ENCODE results near the gene SLFN5. TPM values are rescaled to one million over a fixed set of nuclear protein-coding genes. Genes with fewer than 3 reads are reported as not detected.

The SLFN5 gene
- total and polyA plus RNA-seq, 2 of the 4 experiments (the other 2 are of a cell fraction): 13.0 to 48.9 TPM

DNA sequence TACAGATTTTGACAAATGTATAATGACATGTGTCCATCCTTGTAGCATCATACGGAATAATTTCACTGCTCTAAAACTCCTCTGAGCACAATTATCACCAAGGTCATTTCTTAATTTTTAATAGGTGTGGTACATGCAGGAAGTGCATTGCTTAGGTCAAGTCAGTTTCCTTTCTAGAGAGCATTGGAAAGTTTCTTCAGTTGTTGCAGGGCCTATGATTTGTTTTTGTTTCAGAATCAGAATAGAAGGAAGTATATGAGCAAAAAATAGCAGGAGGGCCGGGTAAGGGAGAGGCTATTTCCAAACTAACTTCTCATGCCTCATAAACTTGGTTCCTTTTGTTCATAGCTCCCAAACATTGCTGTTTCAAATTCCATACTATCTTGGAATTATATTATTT, 24.0 kb upstream of the SLFN5 start:
- ATAC-seq (ENCODE audit: low read depth) (no peak), DNase-seq (no peak)
- Histone ChIP-seq H3K14ac (replicated peaks; ENCODE audit: low read depth, low read length) (no peak overlapping the region), H3K9me3 (ENCODE audit: control insufficient read depth, insufficient read depth, low read length) (peaks cover 3% of the 10 kb centered on the region; the same call in 1 of the 2 replicates), H2BK15ac (ENCODE audit: low read depth, low read length) (no peak overlapping the region), H3K4me3 (ENCODE audit: insufficient read depth, low read depth, low read length) (no peak overlapping the region), H3K9me1 (ENCODE audit: insufficient read depth, low read length) (no peaks in the 10 kb centered on the region), H2AK5ac (ENCODE audit: low read depth, low read length) (no peak overlapping the region), H3K9ac (ENCODE audit: low read depth, low read length) (no peak overlapping the region), H2BK20ac (ENCODE audit: low read depth, low read length) (no peak overlapping the region), H4K5ac (ENCODE audit: low read depth, low read length) (no peak overlapping the region), H3K36me3 (ENCODE audit: control insufficient read depth, insufficient read depth, low read length) (no peaks in the 10 kb centered on the region), H2AK9ac (replicated peaks; ENCODE audit: low read depth, low read length, poor library complexity) (no peak overlapping the region), H2BK5ac (ENCODE audit: low read depth, low read length, poor library complexity, severe bottlenecking) (no peak overlapping the region), H3K18ac (ENCODE audit: low read depth, low read length) (no peak overlapping the region), H3K23ac (ENCODE audit: low read depth, low read length) (no peak overlapping the region), H3K79me1 (ENCODE audit: low read depth in 1 of 2, low read length in 2 of 2) (no peaks in the 10 kb centered on the region), H2AFZ (replicated peaks; ENCODE audit: low read length, poor library complexity) (no peak overlapping the region), H4K20me1 (ENCODE audit: insufficient read depth, low read length) (no peaks in the 10 kb centered on the region), H4K91ac (ENCODE audit: insufficient read depth, low read depth, low read length) (no peak overlapping the region), H3K4me1 (ENCODE audit: control insufficient read depth, insufficient read depth, low read length) (no peaks in the 10 kb centered on the region), H3K27me3 (ENCODE audit: control insufficient read depth, insufficient read depth, low read length) (peaks cover 7% of the 10 kb centered on the region), H2BK120ac (ENCODE audit: low read depth, low read length) (no peak overlapping the region), H3K4me2 (ENCODE audit: low read depth, low read length) (no peak overlapping the region), H4K8ac (ENCODE audit: low read depth in 2 of 2, low read length in 2 of 2) (no peak overlapping the region), H3K27ac (ENCODE audit: insufficient read depth, low read length) (no peak overlapping the region), H3K4ac (ENCODE audit: low read depth, low read length) (no peak overlapping the region), H3K56ac (ENCODE audit: extremely low read depth, insufficient read depth, low read length) (no peak overlapping the region)
- TF ChIP-seq MXI1 (IDR thresholded peaks at IDR 0.05; ENCODE audit: borderline replicate concordance, low read depth, low read length): no peak
- no peak for TF ChIP-seq CEBPB (IDR thresholded peaks at IDR 0.05; ENCODE audit: low read depth, low read length)
- TF ChIP-seq CHD1 (IDR thresholded peaks at IDR 0.05; ENCODE audit: low read depth, low read length): no peak
- TF ChIP-seq SMC3 (IDR thresholded peaks at IDR 0.05; ENCODE audit: low read depth, low read length): no peak
- TF ChIP-seq NFE2L2 (IDR thresholded peaks at IDR 0.05; ENCODE audit: low read depth, low read length): no peak
- TF ChIP-seq BHLHE40 (IDR thresholded peaks at IDR 0.05; ENCODE audit: low read depth, low read length): no peak
- no peak for TF ChIP-seq MAFK (IDR thresholded peaks at IDR 0.05; ENCODE audit: low read depth, low read length)
- TF ChIP-seq CTCF (conservative IDR thresholded peaks at IDR 0.05; ENCODE audit: low read depth, low read length): no peak
- no peak for TF ChIP-seq RAD21 (IDR thresholded peaks at IDR 0.05; ENCODE audit: low read length)
- TF ChIP-seq FOS (IDR thresholded peaks at IDR 0.05; ENCODE audit: low read depth, low read length): no peak
- TF ChIP-seq RCOR1 (IDR thresholded peaks at IDR 0.05; ENCODE audit: insufficient replicate concordance, low read length): no peak
- ChIA-PET POLR2A (ENCODE audit: unreplicated experiment) (no interaction called here), CTCF (no interaction called here)
- BruUV-seq (replicated peaks): no TSS peak
- no CpG with 5 or more reads among the region's 2 CpGs for WGBS, 2 experiments (ENCODE audit: extremely low coverage in 2 of 2, insufficient read length in 1 of 2)
- dilution Hi-C loops (cut with HindIII; ENCODE audit: low sequenced_read_pairs, unreplicated experiment) (no loop called here), in situ Hi-C loops (cut with MboI; ENCODE audit: low sequenced_read_pairs) (no loop called here), intact Hi-C loops (cut with micrococcal nuclease) (no loop called here)
